ENCODE data around the gene PTPN2.

The PTPN2 gene

GRCh38 chr18:12750715-12751502 is 133.1 kb downstream of the PTPN2 start:
- in situ Hi-C loops (cut with HindIII; ENCODE audit: low sequenced_read_pairs): no loop called here

GRCh38 chr18:12750076-12750714 is 133.8 kb downstream of the PTPN2 start:
- in situ Hi-C loops (cut with HindIII; ENCODE audit: low sequenced_read_pairs): no loop called here

GRCh38 chr18:12749121-12749520 is 134.9 kb downstream of the PTPN2 start:
- in situ Hi-C loops (cut with HindIII; ENCODE audit: low sequenced_read_pairs): no loop called here

GRCh38 chr18:12748671-12749070 is 135.4 kb downstream of the PTPN2 start:
- in situ Hi-C loops (cut with HindIII; ENCODE audit: low sequenced_read_pairs): no loop called here

GRCh38 chr18:12747530-12748315 is 136.3 kb downstream of the PTPN2 start:
- in situ Hi-C loops (cut with HindIII; ENCODE audit: low sequenced_read_pairs): no loop called here

- in situ Hi-C loops (cut with HindIII; ENCODE audit: low sequenced_read_pairs): no loop called here
These were observed 138.8 kb downstream of the PTPN2 start for GRCh38 chr18:12745095-12745795.

- in situ Hi-C loops (cut with HindIII; ENCODE audit: low sequenced_read_pairs): loop anchor here (5.0 kb wide), 3 partner anchors 103 to 183 kb away; no protein-coding TSS in a partner anchor
These were observed 139.9 kb downstream of the PTPN2 start for GRCh38 chr18:12744103-12744502.

GRCh38 chr18:12742453-12742852 is 141.6 kb downstream of the PTPN2 start:
- in situ Hi-C loops (cut with HindIII; ENCODE audit: low sequenced_read_pairs): loop anchor here (5.0 kb wide), 3 partner anchors 105 to 185 kb away; no protein-coding TSS in a partner anchor
